Activated gamma-delta T cell (primary cell): ENCODE measurements around the gene APOD.

Experiments used
- DNase-seq: peaks from one replicate; lab custom pipeline; 2025; lab: John Stamatoyannopoulos, UW

Gene APOD

DNA sequence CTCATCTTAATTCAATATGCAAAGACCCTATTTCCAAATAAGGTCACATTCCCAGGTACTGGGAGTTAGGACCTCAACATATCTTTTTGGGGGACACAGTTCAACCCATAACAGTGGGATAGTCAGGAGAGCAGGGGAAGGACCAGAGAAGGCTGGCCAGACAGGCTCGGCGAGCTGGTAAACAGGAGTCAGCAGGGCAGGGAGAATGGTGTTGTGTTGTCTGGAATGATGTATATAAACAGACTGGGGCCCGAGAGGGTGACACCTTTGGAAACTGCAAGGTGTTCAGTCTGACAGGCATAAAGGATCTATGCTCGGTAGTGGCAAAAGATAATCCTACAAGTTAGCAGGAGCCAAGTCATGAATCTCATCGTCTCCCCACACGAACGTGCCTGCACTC, 30.5 kb downstream of the APOD start:
- DNase-seq: no peak

DNA sequence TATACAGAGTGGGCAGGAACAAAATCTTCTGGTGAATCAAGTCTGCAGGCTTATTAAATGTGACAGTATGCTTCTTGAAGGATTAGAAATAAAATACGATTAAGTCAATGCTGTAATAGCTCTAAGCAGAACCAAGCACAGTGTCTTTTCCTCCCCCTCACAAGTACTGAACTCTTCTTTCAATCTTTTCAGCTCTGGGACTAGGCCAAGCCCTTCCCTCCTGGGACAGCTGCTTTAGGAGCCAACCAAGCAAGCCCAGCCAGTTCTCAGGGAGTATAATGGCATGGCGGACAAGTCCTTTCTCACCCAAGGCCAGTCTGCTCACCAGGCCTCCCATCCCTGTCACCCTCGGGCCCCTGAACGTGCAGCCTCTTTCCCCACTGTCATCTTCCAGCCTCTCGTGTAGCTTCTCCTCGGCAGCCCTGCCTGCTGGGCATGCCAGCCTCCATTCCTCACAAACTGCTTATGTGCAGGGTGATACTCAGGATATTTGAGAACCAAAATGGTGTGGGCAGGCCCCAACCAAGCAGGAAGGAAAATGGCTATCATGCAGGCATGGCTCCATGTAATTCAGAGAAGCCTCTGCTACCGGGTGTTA, 32.3 kb downstream of the APOD start:
- DNase-seq: no peak

DNA sequence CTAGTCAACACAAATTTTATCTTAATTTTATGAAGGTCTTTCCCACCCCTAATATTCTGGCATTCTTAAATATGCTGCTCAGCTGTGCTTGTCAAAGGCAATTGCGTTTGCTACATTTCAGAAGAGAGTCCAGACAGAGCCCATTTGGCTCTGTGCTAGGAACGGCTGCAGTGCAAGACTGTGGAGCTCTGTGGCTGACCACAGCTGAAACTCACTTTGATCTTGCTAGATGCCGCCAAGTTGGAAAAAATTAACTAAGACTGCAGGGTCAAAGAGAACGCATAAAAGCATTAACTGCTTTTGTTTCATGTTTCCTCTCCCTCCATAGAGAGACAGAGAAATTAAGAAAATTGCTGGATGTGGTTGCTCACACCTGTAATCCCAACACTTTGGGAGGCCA, 33.0 kb downstream of the APOD start:
- DNase-seq: no peak

DNA sequence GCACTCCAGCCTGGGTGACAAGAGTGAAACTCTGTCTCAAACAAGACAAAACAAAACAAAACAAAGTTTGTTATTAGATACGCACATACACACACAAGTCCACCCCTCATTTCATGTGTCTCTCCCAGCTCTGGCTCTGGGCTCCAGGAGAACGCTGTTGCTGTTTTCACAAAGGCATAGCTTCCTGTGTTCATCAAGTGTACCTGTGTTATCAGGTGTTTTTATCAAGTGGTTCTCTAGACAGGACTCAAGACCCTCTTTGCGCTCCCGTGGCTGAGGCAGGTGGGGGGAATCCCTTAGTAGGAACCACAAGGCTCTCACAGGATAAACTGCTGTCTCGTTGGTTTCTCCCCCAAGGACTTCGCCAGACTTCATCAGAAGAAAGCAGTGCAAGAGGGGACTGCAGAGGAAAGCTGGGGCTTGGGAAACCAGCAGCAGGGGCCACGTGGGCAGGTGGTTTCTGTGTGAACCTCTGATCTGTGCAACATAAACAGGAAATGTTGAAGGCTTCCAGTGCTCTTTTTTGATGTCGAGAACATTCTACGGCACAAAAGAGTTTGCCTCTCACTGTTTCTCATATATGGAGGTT, 33.7 kb downstream of the APOD start:
- DNase-seq: peak; percentile 45

DNA sequence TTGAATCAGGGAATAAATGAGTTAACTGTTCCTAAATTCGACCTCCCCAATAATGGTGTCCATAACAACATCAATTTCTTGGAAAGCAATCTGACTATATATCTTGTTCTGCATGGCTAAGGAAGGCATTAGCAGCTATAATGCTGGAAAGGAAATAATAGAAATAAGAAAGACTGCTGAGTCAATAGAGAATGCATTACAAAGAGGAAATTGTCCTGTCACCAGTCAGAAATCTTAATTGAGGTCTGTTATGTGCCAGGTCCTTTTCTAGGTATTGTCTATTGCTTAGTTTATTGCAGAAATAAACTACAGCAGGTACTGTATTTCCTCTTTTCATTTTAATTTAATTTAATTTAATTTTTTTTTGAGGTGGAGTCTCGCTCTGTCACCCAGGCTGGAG, 34.8 kb downstream of the APOD start:
- DNase-seq: no peak

DNA sequence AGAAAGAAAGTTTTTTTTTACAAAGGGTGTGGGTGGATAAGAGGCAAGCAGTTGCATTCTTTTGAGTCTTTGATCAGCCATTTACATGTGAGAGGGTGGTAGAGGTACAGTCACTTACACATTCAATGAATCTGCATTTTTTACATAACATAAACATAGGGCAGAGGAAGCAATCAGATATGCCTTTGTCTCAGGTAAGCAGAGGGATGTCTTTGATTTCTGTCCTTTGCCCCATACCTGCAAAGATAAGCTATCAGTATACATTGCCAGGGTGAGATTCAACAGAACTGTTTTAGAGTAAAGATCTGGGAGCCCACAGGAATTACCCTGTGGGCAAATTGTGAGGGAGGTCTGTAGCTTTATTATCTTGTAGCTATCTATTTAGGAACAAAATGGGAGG, 35.2 kb downstream of the APOD start:
- no peak for DNase-seq

DNA sequence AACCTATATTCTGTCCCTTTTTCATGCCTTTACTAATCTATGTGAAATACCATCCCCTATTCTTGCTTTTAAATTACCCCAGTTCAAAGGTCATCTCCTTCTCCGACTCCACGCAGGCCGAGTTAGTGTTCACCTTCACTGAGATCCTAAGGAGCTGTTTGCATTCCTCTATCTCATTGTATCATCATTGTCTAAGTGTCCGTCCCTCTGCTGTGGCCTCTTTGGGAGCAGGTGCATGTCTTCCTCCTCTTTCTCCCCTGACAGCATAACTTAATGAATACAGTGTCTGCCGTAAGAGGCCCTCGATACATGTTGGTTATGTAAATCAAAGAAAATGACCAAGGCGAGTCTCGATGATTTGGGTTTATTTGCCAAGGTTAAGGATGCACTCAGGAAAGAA, 35.7 kb downstream of the APOD start:
- no peak for DNase-seq

DNA sequence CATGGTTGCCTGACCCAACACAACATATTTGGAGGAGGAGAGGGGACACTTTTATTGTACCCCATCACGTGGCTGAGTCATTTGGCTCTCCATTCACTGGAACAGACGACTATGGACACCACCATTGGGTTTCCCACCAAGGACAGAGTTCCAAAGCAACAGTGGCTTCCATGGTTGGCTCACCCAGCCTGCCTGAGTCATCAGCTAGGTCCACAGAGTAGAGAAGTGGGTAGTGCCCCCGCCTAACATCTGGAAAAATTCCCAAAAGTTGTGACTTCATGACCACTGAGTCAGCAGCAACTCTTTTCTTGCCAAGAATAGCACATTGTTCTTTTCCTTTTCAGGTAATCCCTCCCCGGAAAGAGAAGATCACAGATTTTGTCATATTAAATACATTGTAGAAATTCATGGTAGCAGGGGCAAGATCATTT, 37.6 kb downstream of the APOD start:
- no peak for DNase-seq

DNA sequence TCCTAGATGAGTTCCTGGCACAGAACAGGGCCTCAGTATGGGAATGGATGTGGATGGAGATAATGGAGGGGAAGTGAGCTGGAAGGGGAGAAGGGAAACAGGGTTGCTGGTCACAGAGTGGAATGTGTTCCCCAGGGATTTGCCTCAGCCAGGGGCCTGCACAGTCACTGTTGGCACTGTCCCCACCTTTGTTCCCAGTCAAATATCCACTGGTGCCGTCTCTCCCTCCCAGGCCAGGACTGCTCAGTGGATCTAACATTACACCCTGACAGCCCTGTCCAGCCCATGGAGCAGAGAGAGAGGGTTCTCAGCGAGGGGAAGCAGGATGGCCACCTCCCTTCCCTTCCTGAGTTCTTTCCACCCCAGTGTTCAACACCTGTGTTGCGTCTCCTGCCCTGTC, 39.1 kb downstream of the APOD start:
- DNase-seq: no peak

DNA sequence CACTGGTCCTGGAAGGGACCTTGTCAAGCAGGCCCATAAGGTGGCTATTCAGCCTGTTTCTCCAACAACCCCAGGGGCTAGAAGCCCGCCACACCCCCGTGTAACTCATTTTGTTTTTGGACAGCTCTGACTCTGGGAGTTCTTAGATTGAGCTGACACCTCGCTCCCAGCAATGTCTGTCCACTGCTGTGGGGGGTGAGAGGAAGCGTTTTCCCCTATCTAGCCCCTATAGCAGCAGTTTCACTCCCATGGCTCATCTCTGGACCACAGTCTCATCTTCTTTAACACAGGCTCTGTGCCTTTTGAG, 39.6 kb downstream of the APOD start:
- no peak for DNase-seq

DNA sequence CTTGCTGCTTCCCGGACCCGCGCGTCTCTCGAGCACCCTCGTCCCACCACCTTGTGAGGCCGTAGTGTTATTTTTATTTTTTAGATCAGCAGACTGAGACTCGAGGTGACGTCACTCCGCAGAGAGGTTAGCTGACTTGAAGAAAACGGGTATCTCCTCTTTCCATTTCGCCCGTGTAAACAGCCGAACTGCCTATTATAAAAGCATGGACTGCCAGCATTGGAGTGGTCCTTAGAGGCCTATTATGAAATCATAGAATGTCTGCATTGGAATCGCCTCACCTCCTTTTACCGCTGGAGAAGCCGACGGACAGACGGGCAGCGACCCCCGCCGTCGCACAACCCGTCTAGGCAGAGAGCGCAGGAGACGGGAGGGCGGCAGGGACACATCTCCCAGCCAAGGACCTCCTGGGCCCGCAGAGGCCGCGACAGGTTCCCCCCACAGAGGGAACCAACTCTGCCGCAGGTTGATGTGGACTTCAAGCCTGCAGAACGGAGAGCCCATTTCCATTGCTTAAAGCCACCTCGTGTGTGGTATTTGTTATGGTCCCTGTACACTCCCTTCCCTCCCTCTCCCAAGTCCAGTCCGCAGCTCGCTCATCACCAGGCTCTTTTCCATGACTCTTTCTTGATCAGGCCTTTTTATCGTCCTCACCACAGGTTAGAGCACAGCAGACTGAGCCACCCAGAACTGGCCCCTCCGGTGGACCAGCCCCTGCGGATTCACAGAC, 40.1 kb downstream of the APOD start:
- DNase-seq: peak; percentile 17

DNA sequence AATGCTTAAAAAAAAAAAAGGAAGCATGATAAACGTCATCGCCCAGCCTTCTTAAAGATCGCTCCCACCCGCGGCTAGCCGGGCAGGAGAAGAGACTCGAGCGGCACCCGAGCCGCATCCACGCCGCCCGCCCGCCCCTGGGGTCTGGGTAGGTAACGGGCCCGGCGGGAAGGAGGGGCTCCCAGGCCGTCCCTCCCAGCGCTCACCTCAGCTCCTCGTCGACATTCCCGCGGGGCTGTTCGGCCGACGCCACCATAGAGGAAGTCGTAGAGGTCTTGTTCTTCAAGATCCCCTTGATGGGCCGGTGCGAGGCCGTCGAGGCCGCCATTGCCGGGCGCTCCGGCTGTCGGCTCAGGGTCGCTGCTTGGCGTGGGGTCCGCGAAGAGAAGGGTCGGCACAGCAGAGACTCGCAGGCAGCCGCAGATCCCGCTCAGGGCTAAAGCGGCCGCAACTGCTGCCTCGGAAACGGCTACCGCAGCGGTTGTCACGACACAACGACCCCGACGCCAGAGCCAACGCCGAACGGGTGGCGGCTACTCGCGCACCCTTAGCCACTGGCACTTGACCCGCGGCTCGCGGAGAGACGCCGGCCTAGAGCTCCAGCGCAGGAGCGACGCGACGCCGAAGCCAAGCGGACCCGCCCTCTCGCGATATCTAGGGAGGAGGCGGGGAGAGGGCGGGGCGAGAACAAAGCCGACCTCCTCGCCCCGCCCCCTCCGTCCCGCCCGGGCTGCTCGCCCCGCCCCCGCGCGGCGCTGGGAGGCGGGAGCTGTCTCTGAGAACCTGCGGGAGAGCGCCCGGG, 40.8 kb downstream of the APOD start, which contains the start of gene PPP1R2:
Gene PPP1R2 (minus strand): TSS at position 628 of the 802 bp plus-strand sequence. CDS start 300 bp downstream, at position 328.
- DNase-seq: peak; percentile 88

DNA sequence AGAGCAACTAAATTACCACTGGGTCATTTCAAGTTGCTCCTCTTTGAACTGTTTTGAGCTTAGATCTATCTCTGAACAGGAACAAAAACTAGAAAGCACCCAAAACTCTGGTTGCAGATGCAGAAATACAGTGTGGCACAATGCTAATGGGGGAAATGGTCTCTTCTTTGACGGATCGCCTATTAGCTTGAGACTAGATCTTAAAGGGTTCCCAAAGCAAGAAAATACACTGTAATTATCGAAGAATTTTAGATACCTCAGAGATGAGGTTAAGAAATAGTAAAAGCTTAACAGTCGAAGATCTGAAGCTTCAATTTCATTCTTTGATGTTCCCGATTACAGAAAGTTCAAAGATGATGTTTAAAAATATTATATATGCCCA, 41.4 kb downstream of the APOD start:
- no peak for DNase-seq

DNA sequence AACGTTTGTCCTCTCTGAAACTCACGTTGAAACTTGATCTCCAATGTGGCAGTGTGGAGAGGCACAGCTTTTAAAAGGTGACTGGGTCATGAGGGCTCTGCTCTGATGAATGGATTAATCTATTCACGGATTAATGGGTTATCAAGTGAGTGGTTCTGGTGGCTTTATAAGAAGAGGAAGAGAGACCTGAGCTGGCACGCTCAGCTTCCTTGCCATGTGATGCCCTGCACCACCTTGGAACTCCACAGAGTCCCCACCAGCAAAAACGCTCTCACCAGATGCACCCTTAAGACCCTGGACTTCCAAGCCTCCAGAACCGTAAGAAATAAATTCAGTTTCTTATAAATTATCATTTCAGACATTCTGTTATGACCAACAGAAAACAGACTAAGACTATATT, 43.2 kb downstream of the APOD start:
- DNase-seq: no peak

DNA sequence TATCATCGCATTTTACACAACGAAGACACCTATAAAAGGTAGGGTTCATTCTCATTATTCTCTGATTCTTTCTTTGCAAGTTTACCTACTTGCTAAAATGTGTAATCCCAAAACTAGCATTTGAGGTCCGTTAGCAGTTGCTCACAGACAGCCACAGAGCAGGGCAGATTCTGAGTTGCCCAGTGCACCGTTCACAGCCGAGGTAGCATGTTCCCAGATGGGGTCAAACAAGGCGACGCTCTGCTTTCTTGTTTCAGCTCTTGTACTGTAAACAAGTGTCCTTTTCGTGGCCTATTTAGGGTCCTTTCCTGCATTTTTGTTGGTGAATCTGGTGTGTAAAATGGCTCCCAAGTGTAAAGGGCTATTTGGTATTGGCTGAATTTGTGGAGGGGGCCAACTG, 43.7 kb downstream of the APOD start:
- DNase-seq: no peak

DNA sequence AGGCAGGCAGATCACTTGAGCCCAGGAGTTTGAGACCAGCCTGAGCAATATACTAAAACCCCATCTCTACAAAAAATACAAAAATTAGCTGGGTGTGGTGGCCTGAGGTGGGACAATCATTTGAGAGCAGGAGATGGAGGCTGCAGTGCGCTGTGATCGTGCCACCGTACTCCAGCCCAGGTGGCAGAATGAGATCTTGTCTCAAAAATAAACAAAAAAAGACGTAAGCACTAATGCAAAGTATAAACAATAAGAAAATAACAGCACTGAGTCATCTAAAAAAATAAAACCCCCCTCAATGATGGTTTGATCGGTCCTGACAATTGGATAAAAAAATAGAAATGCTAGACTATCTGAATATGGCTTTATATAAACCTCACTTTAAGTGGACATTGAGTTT, 44.3 kb downstream of the APOD start:
- no peak for DNase-seq

DNA sequence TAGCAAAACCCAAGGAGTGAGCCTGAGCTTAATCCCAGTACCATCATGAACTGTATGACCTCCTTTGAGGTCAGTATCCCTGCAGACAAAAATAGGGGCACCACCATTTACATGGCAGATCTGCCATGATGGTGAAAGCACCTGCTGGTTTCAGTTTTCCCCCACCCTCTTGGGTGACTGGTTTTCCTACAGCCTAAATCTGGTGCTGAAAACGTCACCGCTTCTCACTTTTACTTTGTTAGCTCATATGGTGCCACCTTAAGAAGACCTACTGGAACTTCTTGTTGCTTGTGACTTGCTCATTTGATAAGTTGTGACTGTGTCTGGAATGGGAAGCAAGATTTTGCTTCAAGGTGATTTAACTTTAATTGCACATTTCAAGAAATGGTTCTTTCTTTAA, 45.7 kb downstream of the APOD start:
- DNase-seq: no peak

DNA sequence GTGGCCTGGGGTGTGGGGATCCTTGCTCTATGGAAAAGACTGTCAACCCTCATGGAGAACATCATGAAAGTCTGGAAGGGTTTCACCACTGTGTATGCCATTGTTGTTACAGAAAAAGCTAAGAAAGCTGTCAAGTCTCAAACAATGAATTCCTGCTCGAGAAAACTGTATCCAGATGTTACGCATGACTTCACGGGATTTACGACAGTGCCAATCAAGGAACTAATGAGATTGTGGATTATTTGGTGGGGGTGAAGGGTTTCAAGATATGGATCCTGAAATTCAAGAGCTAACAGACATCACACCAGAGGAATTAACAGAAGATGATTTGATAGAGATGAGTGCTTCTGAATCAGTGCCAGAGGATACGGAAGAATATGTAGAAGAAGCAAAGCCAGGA, 48.4 kb downstream of the APOD start:
- DNase-seq: no peak

DNA sequence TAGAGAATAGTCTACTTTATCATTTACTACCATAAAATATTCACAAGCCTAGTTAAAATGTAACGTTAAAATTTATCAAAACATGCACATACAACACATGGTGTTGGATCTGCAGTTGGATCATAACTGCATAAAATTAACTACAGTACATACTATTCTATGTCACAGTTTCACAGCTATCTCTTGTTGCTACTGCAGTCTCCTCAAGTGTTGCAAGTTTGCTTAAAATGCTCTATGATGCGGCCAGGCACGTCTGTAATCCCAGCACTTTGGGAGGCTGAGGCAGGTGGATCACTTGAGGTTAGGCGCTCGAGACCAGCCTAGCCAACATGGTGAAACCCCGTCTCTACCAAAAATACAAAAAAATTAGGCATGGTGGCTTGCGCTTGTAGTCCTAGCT, 50.9 kb downstream of the APOD start:
- no peak for DNase-seq

DNA sequence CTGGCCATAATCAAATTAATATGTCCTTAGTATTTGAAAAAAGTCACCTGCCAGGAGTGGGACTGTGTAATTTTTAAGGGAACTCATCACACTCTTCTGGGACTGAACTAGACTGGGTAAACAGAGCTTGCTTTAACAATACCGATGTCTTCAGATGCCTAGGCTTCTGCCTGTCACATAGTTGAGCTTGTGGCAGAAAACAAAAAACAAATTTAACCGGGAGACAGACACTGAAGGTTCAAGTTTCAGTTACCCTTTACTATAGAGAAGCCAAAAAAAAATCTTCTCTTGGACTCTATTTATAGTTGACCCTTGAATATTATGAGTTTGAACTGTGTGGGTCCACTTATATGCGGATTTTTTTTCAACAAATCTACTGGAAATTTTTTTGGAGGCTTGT, 51.4 kb downstream of the APOD start:
- DNase-seq: no peak

DNA sequence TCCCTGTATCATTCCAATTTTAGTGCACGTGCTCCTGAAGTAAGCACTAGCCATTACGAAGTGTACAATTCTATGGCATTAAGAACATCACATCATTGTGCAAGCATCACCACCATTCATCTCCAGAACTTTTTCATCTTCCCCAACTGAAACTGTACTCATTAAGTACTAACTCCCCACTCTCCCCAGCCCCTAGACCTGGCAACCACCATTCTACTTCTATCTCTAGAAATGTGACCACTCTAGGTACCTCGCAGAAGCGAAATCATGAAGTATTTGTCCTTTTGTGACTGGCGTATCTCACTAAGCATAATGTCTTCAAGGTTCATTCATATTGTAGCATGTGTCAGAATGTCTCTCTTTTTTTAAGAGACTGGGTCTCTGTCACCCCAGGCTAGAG, 52.1 kb downstream of the APOD start:
- no peak for DNase-seq

DNA sequence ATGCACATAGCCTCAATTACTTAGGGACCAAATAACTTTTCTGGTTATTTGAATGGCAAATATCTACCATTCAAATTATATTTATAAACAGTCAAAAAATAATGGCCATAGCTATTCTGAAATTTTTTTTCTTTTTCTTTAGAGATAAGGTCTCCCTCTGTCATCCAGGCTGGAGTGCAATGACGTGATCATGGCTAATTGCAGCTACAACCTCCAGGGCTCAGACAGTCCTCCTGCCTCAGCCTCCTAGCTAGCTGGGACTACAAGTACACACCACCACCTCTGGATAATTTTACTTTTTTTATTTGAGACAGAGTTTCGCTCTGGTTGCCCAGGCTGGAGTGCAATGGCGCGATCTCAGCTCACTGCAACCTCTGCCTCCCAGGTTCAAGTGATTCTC, 57.2 kb downstream of the APOD start:
- DNase-seq: no peak
